Cardiac fibroblast (primary cell): ENCODE data around the gene HHAT.

Experiments
- DNase-seq, 2 donors: peaks; one replicate each; pipeline versions ENCODE4 v3.0.0 to v3.0.0-alpha.2; 2010; ENCODE audit warnings: low read depth in 2 of 2
- H3K4me3 ChIP-seq, 2 donors: replicated peaks in 1 of 2; 1 replicate in 1 of 2; 2 replicates in 1 of 2; pipeline ENCODE4 v1.5.1; 2011; ENCODE audit warnings: low read depth in 2 of 2, low read length in 2 of 2, mild to moderate bottlenecking in 2 of 2, moderate library complexity in 1 of 2
- TF ChIP-seq, protein P1 (sequence below): IDR thresholded peaks from one replicate; pipeline ENCODE4 v1.5.1; 2011; ENCODE audit warnings: low read depth, mild to moderate bottlenecking, low read length, inconsistent platforms

Gene HHAT

DNA sequence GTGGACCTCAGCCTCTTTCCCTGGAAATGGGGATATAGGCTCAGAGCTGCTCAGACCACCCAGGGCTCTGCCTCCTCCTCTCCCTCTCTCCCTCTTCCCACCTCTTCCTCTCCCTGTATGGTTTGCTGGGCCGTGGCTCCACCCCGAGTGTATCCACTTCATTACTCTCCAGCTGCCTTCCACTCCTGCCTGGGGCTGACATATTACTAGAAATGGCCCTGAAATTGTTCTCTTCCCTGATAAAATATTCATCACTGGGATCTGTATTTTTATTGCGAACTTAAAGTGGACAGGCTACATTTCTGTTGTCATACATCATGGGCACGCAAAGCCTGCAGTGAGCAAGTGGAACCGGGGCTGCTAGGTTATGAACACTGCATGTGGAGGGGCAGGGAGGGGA lies 225.0 kb downstream of the HHAT start:
- DNase-seq, result no peak
- no peak overlapping the region for H3K4me3 ChIP-seq
- TF ChIP-seq, protein P1, sequence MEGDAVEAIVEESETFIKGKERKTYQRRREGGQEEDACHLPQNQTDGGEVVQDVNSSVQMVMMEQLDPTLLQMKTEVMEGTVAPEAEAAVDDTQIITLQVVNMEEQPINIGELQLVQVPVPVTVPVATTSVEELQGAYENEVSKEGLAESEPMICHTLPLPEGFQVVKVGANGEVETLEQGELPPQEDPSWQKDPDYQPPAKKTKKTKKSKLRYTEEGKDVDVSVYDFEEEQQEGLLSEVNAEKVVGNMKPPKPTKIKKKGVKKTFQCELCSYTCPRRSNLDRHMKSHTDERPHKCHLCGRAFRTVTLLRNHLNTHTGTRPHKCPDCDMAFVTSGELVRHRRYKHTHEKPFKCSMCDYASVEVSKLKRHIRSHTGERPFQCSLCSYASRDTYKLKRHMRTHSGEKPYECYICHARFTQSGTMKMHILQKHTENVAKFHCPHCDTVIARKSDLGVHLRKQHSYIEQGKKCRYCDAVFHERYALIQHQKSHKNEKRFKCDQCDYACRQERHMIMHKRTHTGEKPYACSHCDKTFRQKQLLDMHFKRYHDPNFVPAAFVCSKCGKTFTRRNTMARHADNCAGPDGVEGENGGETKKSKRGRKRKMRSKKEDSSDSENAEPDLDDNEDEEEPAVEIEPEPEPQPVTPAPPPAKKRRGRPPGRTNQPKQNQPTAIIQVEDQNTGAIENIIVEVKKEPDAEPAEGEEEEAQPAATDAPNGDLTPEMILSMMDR, result no peak

DNA sequence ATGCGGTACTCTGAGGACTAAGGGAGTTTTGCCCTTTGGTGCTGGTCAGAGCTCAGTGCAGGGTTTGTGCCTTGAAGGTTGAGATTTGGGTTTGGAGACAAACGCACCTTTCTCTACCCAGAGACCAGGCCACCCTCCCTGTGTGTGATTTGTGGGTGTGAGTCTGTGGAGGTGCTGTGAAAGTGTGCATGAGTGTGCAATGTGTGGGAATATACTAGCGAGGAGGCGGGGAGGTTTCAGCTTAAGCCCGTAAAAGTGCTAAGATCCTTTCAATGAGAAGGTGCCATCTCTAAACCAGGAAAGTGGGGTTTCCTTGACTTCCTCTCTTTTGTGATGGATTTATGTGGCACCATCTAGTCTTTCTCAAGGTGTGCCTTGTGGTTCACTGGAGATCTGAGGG lies 225.7 kb downstream of the HHAT start:
- TF ChIP-seq, protein P1, result no peak
- no peak for DNase-seq
- H3K4me3 ChIP-seq, result no peak overlapping the region

DNA sequence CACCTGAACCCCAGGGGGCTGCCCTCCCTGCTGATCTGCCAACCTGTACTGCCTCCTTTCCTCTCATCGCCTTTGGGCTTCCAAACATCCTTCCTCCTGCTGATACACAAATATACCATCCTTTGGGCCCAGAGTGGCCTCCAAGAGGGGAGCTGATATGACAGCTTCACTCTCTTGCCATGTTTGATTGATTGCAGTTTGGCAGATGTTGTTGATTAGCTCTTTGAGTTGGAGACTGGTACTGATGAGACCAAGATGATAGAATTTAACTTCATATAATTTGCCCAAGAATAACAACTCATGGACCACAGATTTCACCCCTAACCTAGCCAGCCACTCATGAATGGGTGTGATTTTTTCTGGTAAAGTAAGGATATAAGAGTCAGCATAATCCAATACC lies 227.8 kb downstream of the HHAT start:
- no peak overlapping the region for H3K4me3 ChIP-seq
- TF ChIP-seq, protein P1, result no peak
- no peak for DNase-seq

DNA sequence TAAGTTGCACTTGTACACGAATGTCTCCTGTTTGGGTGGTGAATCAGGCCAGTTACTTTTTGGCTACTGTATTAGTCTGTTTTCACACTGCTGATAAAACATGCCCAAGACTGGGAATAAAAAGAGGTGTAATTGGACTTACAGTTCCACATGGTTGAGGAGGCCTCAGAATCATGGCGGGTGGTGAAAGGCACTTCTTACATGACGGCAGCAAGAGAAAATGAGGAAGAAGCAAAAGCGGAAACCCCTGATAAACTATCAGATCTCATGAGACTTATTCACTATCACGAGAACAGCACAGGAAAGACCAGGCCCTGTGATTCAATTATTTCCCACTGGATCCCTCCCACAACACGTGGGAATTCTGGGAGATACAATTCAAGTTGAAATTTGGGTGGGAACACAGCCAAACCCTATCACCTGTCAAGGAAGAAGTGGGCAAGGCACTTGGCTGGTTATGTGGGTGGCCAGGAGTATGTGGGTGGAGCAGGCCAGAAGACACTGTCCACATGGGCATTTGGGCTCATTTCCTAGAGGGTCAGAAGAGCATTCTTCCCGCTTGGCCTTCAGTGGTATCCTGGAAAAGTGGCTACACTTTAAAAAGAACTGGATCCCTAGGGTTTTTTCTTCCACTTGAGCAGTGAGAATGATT lies 228.8 kb downstream of the HHAT start:
- H3K4me3 ChIP-seq, result no peak overlapping the region
- TF ChIP-seq, protein P1, result no peak
- no peak for DNase-seq

DNA sequence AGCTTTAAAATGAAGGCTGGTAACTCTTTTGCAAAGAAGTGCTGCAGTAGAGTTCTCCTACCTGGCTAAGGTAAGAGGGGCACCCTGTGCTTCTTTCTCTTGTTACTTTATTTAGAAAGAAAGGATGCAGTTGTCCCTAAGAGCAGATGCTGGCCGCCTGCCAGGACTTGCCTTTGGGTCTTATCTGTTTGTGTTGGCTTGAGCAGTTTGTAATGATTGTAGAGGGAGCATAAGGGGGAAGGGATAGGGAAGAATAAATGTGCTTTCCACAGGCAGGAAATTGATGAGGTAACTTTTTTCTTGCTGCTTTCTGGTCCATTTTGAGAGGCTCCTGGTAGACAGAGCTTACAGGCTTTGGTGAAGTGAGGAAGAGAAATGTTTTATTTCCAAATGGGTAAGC lies 229.6 kb downstream of the HHAT start:
- no peak overlapping the region for H3K4me3 ChIP-seq
- TF ChIP-seq, protein P1, result no peak
- peak in 1 of 2 donors; percentile 35 for DNase-seq

DNA sequence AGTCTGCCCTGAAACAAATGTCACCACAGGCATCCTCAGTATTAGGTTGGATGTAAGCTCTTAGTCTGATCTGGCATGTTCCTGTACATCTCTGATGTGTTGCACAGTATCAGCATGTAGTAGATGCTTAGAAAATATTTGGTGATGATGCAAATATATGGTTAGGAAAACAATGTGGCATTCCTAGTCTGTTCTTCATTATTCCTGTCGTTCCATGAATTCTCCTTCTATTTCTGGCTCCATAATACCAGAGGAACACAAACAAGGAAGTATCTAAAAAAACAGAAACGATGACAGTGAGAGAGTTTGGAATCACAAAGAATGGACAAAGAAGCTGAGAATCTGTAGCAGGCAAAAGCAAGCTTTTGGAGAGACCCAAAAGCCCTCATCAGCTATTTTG lies 236.6 kb downstream of the HHAT start:
- DNase-seq, result no peak
- H3K4me3 ChIP-seq, result no peak overlapping the region
- TF ChIP-seq, protein P1, result no peak

DNA sequence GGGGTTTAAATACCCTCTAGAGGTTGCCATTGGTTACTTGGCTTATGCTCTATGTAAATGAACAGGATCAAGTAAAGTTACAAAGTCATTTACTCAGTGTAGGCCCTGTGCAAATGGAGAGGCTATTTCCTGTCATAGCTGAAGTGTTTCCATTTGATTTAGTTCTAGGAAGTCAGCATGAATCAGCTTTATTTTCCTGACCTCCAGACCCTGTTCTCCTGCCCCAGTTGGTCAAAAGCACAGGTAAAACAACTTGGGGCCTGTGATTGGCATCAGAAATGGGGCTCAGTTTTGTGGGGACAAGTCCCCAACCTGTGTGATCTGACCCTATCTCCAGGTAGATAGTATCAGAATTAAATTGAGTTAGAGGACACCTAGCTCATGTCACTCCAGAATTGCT lies 239.9 kb downstream of the HHAT start:
- no peak for DNase-seq
- H3K4me3 ChIP-seq, result no peak overlapping the region
- TF ChIP-seq, protein P1, result no peak
